SH-SY5Y (cell line): ENCODE data around the gene CLCN5.

Source experiments
- GATA2 ChIP-seq: IDR thresholded peaks from 2 replicates; pipeline ENCODE4 v1.6.1; 2011; ENCODE audit warnings: mild to moderate bottlenecking, low read depth, low read length
- GATA3 ChIP-seq: IDR thresholded peaks from 2 replicates; pipeline ENCODE4 v1.6.1; 2011; ENCODE audit warnings: low read depth, mild to moderate bottlenecking, low read length, moderate library complexity

DNA sequence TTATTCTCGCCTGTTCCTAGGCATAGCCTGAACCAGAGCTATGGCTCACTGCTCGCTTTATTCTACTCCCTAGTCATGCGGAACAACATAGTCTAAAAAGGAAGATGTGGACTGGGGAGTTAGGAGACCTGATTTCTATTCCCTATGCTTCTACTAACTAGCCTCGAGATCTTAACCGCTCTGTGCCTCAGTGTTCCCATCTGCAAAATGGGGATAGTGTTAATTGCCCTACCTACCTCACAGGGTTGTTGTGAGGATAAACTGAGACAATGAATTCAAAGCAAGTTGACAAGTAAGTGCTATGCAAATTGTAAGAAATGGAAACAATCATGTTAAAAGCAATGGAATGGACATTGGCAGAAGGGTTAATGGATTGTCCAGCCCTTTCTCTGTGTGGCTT lies 176.4 kb downstream of the CLCN5 start:
- no peak for TF ChIP-seq GATA2
- TF ChIP-seq GATA3, result no peak
